HepG2 (cell line): ENCODE measurements around the gene PRKG1. TPM values are rescaled to one million over a fixed set of nuclear protein-coding genes. Genes with fewer than 3 reads are reported as not detected.

Experiments used
- ATAC-seq: fragments of 200-7000 bp; cut with Tn5 transposase; 3 replicates; pipeline ENCODE4 v1.9.1; 2020; ENCODE audit warnings: mild to moderate bottlenecking, moderate library complexity
- BruUV-seq: library from RNA; stranded (reverse); fragments of 400-500 nt; replicated peaks from 2 replicates; lab custom pipeline; 2021; lab: Mats Ljungman, UMichigan
- CTCF ChIA-PET: fragments of 300-600 bp; formaldehyde crosslinking; extraction: SDS; loops from one replicate; lab custom pipeline; 2021; ENCODE audit warnings: low total read pairs, inconsistent platforms, low intra/inter-chr PET ratio; lab: Yijun Ruan, JAX
- POLR2A ChIA-PET: fragments of 350-600 bp; sonication (Branson Sonifier 250); formaldehyde crosslinking; loops from one replicate; lab custom pipeline; 2020; ENCODE audit warnings: antibody characterized with exemption, inconsistent platforms; lab: Yijun Ruan, JAX
- DNase-seq: peaks from one replicate; pipeline ENCODE4 v3.0.0-alpha.2; 2015; ENCODE audit warnings: low spot score
- FAIRE-seq: peaks from 3 replicates; lab custom pipeline; 2011; peaks lifted over from hg19 to GRCh38; lab: Jason Lieb, UNC
- H2AFZ ChIP-seq: one replicate; pipeline ENCODE4 v1.6.1; 2011; ENCODE audit warnings: low read length, inconsistent platforms
- H3K27ac ChIP-seq: fragments of 300-600 bp; 3 replicates; pipeline ENCODE4 v1.8.0; 2011; ENCODE audit warnings: mixed run types, mild to moderate bottlenecking, mixed read lengths, low read length, inconsistent platforms; ENCODE audit not compliant: insufficient read depth; ENCODE audit errors: extremely low read length
- H3K27me3 ChIP-seq, 2 experiments: fragments of 200-600 bp in 1 of 2; 2 replicates in 1 of 2; 3 replicates in 1 of 2; pipeline versions ENCODE4 v1.6.0 to v1.8.0; 2011; ENCODE audit warnings: low read length in 2 of 2, mild to moderate bottlenecking in 2 of 2, moderate library complexity in 2 of 2, inconsistent platforms in 1 of 2; ENCODE audit not compliant: insufficient read depth in 2 of 2, control insufficient read depth in 1 of 2
- H3K36me3 ChIP-seq, 2 experiments: fragments of 200-600 bp in 1 of 2; replicated peaks in 1 of 2; 2 replicates in 1 of 2; 3 replicates in 1 of 2; pipeline versions ENCODE4 v1.5.1 to v1.8.0; 2011; ENCODE audit warnings: low read length in 2 of 2, inconsistent platforms in 1 of 2; ENCODE audit not compliant: insufficient read depth in 2 of 2, control insufficient read depth in 1 of 2
- H3K4me1 ChIP-seq: 2 replicates; pipeline ENCODE4 v1.5.1; 2012; ENCODE audit warnings: low read length, inconsistent platforms; ENCODE audit not compliant: insufficient read depth
- H3K4me2 ChIP-seq: 2 replicates; pipeline ENCODE4 v1.6.0; 2011; ENCODE audit warnings: low read depth, low read length, inconsistent platforms
- H3K4me3 ChIP-seq, 3 experiments: fragments of 200-600 bp in 1 of 3; sonication (generic), shearing (Covaris generic) in 1 of 3; replicated peaks in 1 of 3; 2 replicates each; pipeline ENCODE4 v1.5.1; 2011 to 2016; ENCODE audit warnings: low read length in 3 of 3, inconsistent platforms in 2 of 3, low read depth in 2 of 3, mild to moderate bottlenecking in 2 of 3, control low read depth in 1 of 3, mixed read lengths in 1 of 3; ENCODE audit not compliant: insufficient read depth in 1 of 3
- H3K79me2 ChIP-seq: one replicate; pipeline ENCODE4 v1.6.1; 2011; ENCODE audit warnings: low read length, inconsistent platforms; ENCODE audit not compliant: insufficient read depth
- H3K9ac ChIP-seq: 2 replicates; pipeline ENCODE4 v1.6.0; 2011; ENCODE audit warnings: mild to moderate bottlenecking, low read depth, low read length, inconsistent platforms; ENCODE audit not compliant: insufficient read depth
- H3K9me3 ChIP-seq: 2 replicates; pipeline ENCODE4 v1.5.1; 2012; ENCODE audit warnings: mild to moderate bottlenecking, low read length
- H4K20me1 ChIP-seq: 2 replicates; pipeline ENCODE4 v1.6.0; 2011; ENCODE audit warnings: inconsistent platforms, mild to moderate bottlenecking, low read length, moderate library complexity; ENCODE audit not compliant: insufficient read depth
- ARID2 ChIP-seq: sonication (generic); formaldehyde crosslinking; IDR thresholded peaks from 2 replicates; pipeline ENCODE4 v1.8.1; 2022; ENCODE audit warnings: mild to moderate bottlenecking, missing genetic modification reagents, borderline replicate concordance
- BRCA1 ChIP-seq: sonication (generic); formaldehyde crosslinking; IDR thresholded peaks from 2 replicates; pipeline ENCODE4 v1.4.0; 2020; ENCODE audit warnings: missing genetic modification reagents
- ETV6 ChIP-seq: sonication (generic); formaldehyde crosslinking; conservative IDR thresholded peaks from 2 replicates; pipeline ENCODE4 v1.4.0; 2020; ENCODE audit warnings: missing genetic modification reagents
- MBNL3 ChIP-seq: fragments of 250-450 bp; sonication (Bioruptor Pico); conservative IDR thresholded peaks from 2 replicates; pipeline ENCODE4 v1.8.0; 2022; ENCODE audit warnings: mild to moderate bottlenecking, inconsistent platforms
- NONO ChIP-seq, 2 experiments: fragments of 450-650 bp in 1 of 2; sonication (generic) in 1 of 2; formaldehyde crosslinking in 1 of 2; IDR thresholded peaks in 1 of 2; conservative IDR thresholded peaks in 1 of 2; 2 replicates each; pipeline versions ENCODE4 v1.6.1 to v1.8.0; 2017 to 2022; ENCODE audit warnings: mild to moderate bottlenecking in 1 of 2, missing genetic modification reagents in 1 of 2, moderate library complexity in 1 of 2
- RBM39 ChIP-seq: fragments of 200-400 bp; formaldehyde crosslinking; IDR thresholded peaks from one replicate; pipeline ENCODE4 v1.6.1; 2018; ENCODE audit warnings: antibody characterized with exemption, mild to moderate bottlenecking, low read depth, low read length; ENCODE audit not compliant: poor library complexity, severe bottlenecking
- SETDB1 ChIP-seq: sonication (generic); formaldehyde crosslinking; IDR thresholded peaks from 2 replicates; pipeline ENCODE4 v1.5.1; 2020; ENCODE audit warnings: missing genetic modification reagents, mild to moderate bottlenecking, borderline replicate concordance
- SMAD3 ChIP-seq: sonication (generic); formaldehyde crosslinking; IDR thresholded peaks from 2 replicates; pipeline ENCODE4 v1.4.0; 2020; ENCODE audit warnings: missing genetic modification reagents
- SMC3 ChIP-seq: IDR thresholded peaks from 2 replicates; pipeline ENCODE4 v1.6.1; 2011; ENCODE audit warnings: low read length, improper control_type of control experiment
- TP53 ChIP-seq: sonication (generic); formaldehyde crosslinking; conservative IDR thresholded peaks from 2 replicates; pipeline ENCODE4 v1.4.0; 2020; ENCODE audit warnings: missing genetic modification reagents
- ZMAT3 ChIP-seq: sonication (generic); formaldehyde crosslinking; conservative IDR thresholded peaks from 2 replicates; pipeline ENCODE4 v1.7.0; 2021; ENCODE audit warnings: missing genetic modification reagents
- ZNF850 ChIP-seq: sonication (generic); formaldehyde crosslinking; conservative IDR thresholded peaks from 2 replicates; pipeline ENCODE4 v1.9.0; 2021; ENCODE audit warnings: mild to moderate bottlenecking, missing genetic modification reagents
- WGBS: methylation state at CpG from one replicate; pipeline ENCODE4 v1.1.6; 2017; ENCODE audit warnings: low lambda C conversion rate; 5-methylcytosine and 5-hydroxymethylcytosine counted together
- in situ Hi-C: cut with HindIII; loops from 2 replicates; pipeline ENCODE4 v1.10.0; 2017; ENCODE audit warnings: low pct_unique_long_range_greater_than_20kb; ENCODE audit not compliant: extremely low pct_ligation_motif_present
- intact Hi-C: fragments of 100-400 bp; cut with micrococcal nuclease; formaldehyde crosslinking; loops from one replicate; pipeline ENCODE4 v1.10.0; 2022; ENCODE audit not compliant: unreplicated experiment
- polyA plus RNA-seq, 8 experiments: library from polyadenylated mRNA; depleted of rRNA in 3 of 8; stranded (reverse) in 7 of 8; unstranded in 1 of 8; fragments of >200 nt; fragmentation: Illumina TruSeq in 4 of 8; extraction: Trizol in 4 of 8; gene quantifications; 2 replicates each; pipeline versions ENCODE4 v1.2.1 to v1.2.3, GENCODE V29; 2011 to 2016; ENCODE audit warnings: low read depth in 4 of 8, missing spikeins in 1 of 8, mixed read lengths in 1 of 8; ENCODE audit not compliant: insufficient read depth in 1 of 8
- total RNA-seq, 5 experiments: library from RNA; depleted of rRNA; stranded (reverse); fragments of >200 nt; fragmentation: Illumina TruSeq; extraction: Trizol; gene quantifications; 2 replicates each; pipeline ENCODE4 v1.2.3, GENCODE V29; 2016; ENCODE audit warnings: low read depth in 1 of 5

PRKG1 gene
- total and polyA plus RNA-seq, 2 of the 13 experiments (the other 11 are each of a cell fraction or from before 2014, with no cell fraction given) = 0.01 TPM; not detected in 1

GRCh38 chr10:51169111-51169510 is 94.8 kb downstream of the PRKG1 start:
- no peak for ATAC-seq

GRCh38 chr10:51170518-51171245 is 96.4 kb downstream of the PRKG1 start:
- 5% methylated on average over 2 of the region's 2 CpGs for WGBS
- TF ChIP-seq SMAD3 = no peak
- TF ChIP-seq ARID2 (CRISPR knock-in tag) = no peak
- TF ChIP-seq TP53 = no peak
- TF ChIP-seq SMC3 = no peak
- no peak for TF ChIP-seq MBNL3
- TF ChIP-seq NONO (IDR thresholded peaks at IDR 0.05) = no peak
- no peak for TF ChIP-seq NONO (CRISPR knock-in tag; conservative IDR thresholded peaks at IDR 0.05)
- no peak for TF ChIP-seq RBM39
- TF ChIP-seq ZNF850 = no peak
- TF ChIP-seq, all 625 proteins: peak for 0
- Histone ChIP-seq H2AFZ (no peak overlapping the region), H3K4me1 (no peaks in the 10 kb centered on the region), H3K4me3 (no peak overlapping the region), H3K79me2 (no peaks in the 10 kb centered on the region), H3K36me3 (no peaks in the 10 kb centered on the region), H3K27me3 (no peaks in the 10 kb centered on the region), H3K4me2 (no peak overlapping the region), H3K9ac (no peak overlapping the region), H4K20me1 (no peaks in the 10 kb centered on the region), H3K9me3 (no peaks in the 10 kb centered on the region), H3K27ac (no peak overlapping the region)
- in situ Hi-C loops (no loop called here), intact Hi-C loops (no loop called here)
- DNase-seq = no peak
- no peak for FAIRE-seq
- no TSS peak for BruUV-seq
- POLR2A ChIA-PET = no interaction called here
- CTCF ChIA-PET = no interaction called here
- ATAC-seq = no peak

More at GRCh38 chr10:51169111-51169510, 94.8 kb downstream of the PRKG1 start:
- Histone ChIP-seq H3K4me1 (no peaks in the 10 kb centered on the region), H3K4me2 (no peak overlapping the region), H3K79me2 (no peaks in the 10 kb centered on the region), H2AFZ (no peak overlapping the region), H4K20me1 (no peaks in the 10 kb centered on the region), H3K9ac (no peak overlapping the region), H3K27ac (no peak overlapping the region), H3K36me3 (no peaks in the 10 kb centered on the region), H3K27me3 (no peaks in the 10 kb centered on the region), H3K4me3 (no peak overlapping the region), H3K9me3 (no peaks in the 10 kb centered on the region)
- DNase-seq (no peak), FAIRE-seq (no peak)
- in situ Hi-C loops (no loop called here), intact Hi-C loops (no loop called here)
- POLR2A ChIA-PET = no interaction called here
- 0% methylated on average over 1 of the region's 1 CpG for WGBS
- BruUV-seq = no TSS peak
- TF ChIP-seq ZMAT3 (CRISPR knock-in tag) (no peak), BRCA1 (CRISPR knock-in tag) (no peak), SETDB1 (CRISPR knock-in tag) (no peak), SMC3 (no peak), ETV6 (no peak)
- CTCF ChIA-PET = no interaction called here
